Measurements from ENCODE around the gene ANXA1.

The ANXA1 gene

GRCh38 chr9:73199886-73200285 is 48.2 kb downstream of the ANXA1 start:
- TF ChIP-seq, protein P1, sequence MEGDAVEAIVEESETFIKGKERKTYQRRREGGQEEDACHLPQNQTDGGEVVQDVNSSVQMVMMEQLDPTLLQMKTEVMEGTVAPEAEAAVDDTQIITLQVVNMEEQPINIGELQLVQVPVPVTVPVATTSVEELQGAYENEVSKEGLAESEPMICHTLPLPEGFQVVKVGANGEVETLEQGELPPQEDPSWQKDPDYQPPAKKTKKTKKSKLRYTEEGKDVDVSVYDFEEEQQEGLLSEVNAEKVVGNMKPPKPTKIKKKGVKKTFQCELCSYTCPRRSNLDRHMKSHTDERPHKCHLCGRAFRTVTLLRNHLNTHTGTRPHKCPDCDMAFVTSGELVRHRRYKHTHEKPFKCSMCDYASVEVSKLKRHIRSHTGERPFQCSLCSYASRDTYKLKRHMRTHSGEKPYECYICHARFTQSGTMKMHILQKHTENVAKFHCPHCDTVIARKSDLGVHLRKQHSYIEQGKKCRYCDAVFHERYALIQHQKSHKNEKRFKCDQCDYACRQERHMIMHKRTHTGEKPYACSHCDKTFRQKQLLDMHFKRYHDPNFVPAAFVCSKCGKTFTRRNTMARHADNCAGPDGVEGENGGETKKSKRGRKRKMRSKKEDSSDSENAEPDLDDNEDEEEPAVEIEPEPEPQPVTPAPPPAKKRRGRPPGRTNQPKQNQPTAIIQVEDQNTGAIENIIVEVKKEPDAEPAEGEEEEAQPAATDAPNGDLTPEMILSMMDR (IDR thresholded peaks at IDR 0.05) = no peak
- Histone ChIP-seq H3K36me3 (no peaks in the 10 kb centered on the region), H3K4me3 (ENCODE audit: low read depth in 1 of 2, low read length in 1 of 2) (no peak overlapping the region), H3K27ac (no peak overlapping the region), H3K9me3 (no peaks in the 10 kb centered on the region), H3K27me3 (no peaks in the 10 kb centered on the region), H3K4me1 (ENCODE audit: control insufficient read depth in 1 of 2, insufficient read depth in 1 of 2, low read depth in 1 of 2, low read length in 1 of 2) (peaks cover 22 to 26% of the 10 kb centered on the region in 2 experiments)

GRCh38 chr9:73200694-73201452 is 49.2 kb downstream of the ANXA1 start:
- H3K27me3 ChIP-seq = no peaks in the 10 kb centered on the region
- no peaks in the 10 kb centered on the region for H3K9me3 ChIP-seq
- TF ChIP-seq, protein P1 (IDR thresholded peaks at IDR 0.05) = no peak
- H3K4me1 ChIP-seq (ENCODE audit: control insufficient read depth in 1 of 2, insufficient read depth in 1 of 2, low read depth in 1 of 2, low read length in 1 of 2) = peaks cover 22 to 30% of the 10 kb centered on the region in 2 experiments
- H3K4me3 ChIP-seq (ENCODE audit: low read depth in 1 of 2, low read length in 1 of 2) = no peak overlapping the region
- no peaks in the 10 kb centered on the region for H3K36me3 ChIP-seq
- no peak overlapping the region for H3K27ac ChIP-seq

DNA sequence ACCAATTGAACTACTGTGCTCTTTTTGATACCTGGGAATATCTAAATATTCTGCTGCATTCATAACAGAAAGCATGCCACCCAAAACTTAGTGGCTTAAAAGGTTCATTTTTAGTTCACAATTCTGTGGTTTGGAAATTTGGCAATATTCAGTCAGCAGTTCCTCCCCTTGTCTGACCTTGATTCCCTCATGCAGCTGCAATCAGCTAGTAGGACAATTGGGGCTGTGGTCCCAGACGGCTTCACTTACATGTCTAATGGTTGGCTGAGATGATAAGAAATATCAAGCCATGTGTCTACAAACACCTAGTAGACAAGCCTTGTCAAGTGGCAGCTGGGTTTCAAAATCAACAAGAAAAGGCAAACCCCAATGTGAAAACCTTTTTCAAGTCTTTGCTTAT is 51.3 kb downstream of the ANXA1 start:
- Histone ChIP-seq H3K4me1 (ENCODE audit: control insufficient read depth in 1 of 2, insufficient read depth in 1 of 2, low read depth in 1 of 2, low read length in 1 of 2) (peaks cover 22 to 30% of the 10 kb centered on the region in 2 experiments), H3K27ac (peak overlapping the region; percentile 53), H3K36me3 (no peaks in the 10 kb centered on the region), H3K9me3 (no peaks in the 10 kb centered on the region), H3K27me3 (no peaks in the 10 kb centered on the region), H3K4me3 (ENCODE audit: low read depth in 1 of 2, low read length in 1 of 2) (peak overlapping the region in 1 of 2 experiments; percentile 5)
- TF ChIP-seq, protein P1 (IDR thresholded peaks at IDR 0.05) = no peak

- TF ChIP-seq, protein P1 (IDR thresholded peaks at IDR 0.05) = no peak
- H3K27ac ChIP-seq = no peak overlapping the region
- no peaks in the 10 kb centered on the region for H3K9me3 ChIP-seq
- H3K4me3 ChIP-seq (ENCODE audit: low read depth in 1 of 2, low read length in 1 of 2) = no peak overlapping the region
- H3K27me3 ChIP-seq = no peaks in the 10 kb centered on the region
- H3K36me3 ChIP-seq = no peaks in the 10 kb centered on the region
- H3K4me1 ChIP-seq (ENCODE audit: control insufficient read depth in 1 of 2, insufficient read depth in 1 of 2, low read depth in 1 of 2, low read length in 1 of 2) = peaks cover 22 to 30% of the 10 kb centered on the region in 2 experiments
These were observed 53.3 kb downstream of the ANXA1 start for GRCh38 chr9:73204936-73205335.

- TF ChIP-seq, protein P1 (IDR thresholded peaks at IDR 0.05) = no peak
- Histone ChIP-seq H3K4me1 (ENCODE audit: control insufficient read depth in 1 of 2, insufficient read depth in 1 of 2, low read depth in 1 of 2, low read length in 1 of 2) (peaks cover 20 to 28% of the 10 kb centered on the region in 2 experiments), H3K36me3 (no peaks in the 10 kb centered on the region), H3K4me3 (ENCODE audit: low read depth in 1 of 2, low read length in 1 of 2) (no peak overlapping the region), H3K27me3 (no peaks in the 10 kb centered on the region), H3K9me3 (no peaks in the 10 kb centered on the region), H3K27ac (no peak overlapping the region)
These were observed 55.2 kb downstream of the ANXA1 start for GRCh38 chr9:73206851-73207250.

All from neutrophil (primary cell).